HCT116 (cell line): Measurements from ENCODE around the gene ZNF416. TPM values are rescaled to one million over a fixed set of nuclear protein-coding genes. Genes with fewer than 3 reads are reported as not detected.

Source experiments
- ATAC-seq: fragments of 200-7000 bp; cut with Tn5 transposase; 2 replicates; pipeline ENCODE4 v1.9.1; 2020; ENCODE audit warnings: mild to moderate bottlenecking, moderate library complexity
- BruUV-seq: library from RNA; stranded (reverse); fragments of 400-500 nt; replicated peaks from 2 replicates; lab custom pipeline; 2021; lab: Mats Ljungman, UMichigan
- CTCF ChIA-PET: fragments of 300-600 bp; sonication (Branson Sonifier 250); formaldehyde crosslinking; loops from one replicate; lab custom pipeline; 2021; ENCODE audit warnings: antibody characterized with exemption; lab: Charles Lee
- POLR2A ChIA-PET: fragments of 300-600, 350-600 bp; sonication (Branson Sonifier 250); formaldehyde crosslinking; loops from one replicate; lab custom pipeline; 2021; ENCODE audit warnings: antibody characterized with exemption; lab: Charles Lee
- RAD21 ChIA-PET, 2 experiments: fragments of 300-600 bp; sonication (Branson Sonifier 250); formaldehyde crosslinking; loops; one replicate each; lab custom pipeline; 2023; ENCODE audit warnings: low total read pairs in 2 of 2; ENCODE audit not compliant: uncharacterized antibody in 2 of 2, unreplicated experiment in 2 of 2, low non-redundant PET in 1 of 2; lab: Charles Lee
- DNase-seq: peaks from one replicate; pipeline ENCODE4 v3.0.0-alpha.2; 2010; ENCODE audit warnings: low read depth, low spot score
- H2AFZ ChIP-seq: fragments of 200-600 bp; shearing (Covaris generic), sonication (generic); 2 replicates; pipeline ENCODE4 v1.6.1; 2017; ENCODE audit warnings: low read depth, mixed run types, mixed read lengths, antibody characterized with exemption, low read length; ENCODE audit not compliant: poor library complexity, severe bottlenecking
- H3K27ac ChIP-seq: 2 replicates; pipeline ENCODE4 v1.5.1; 2012; ENCODE audit warnings: low read depth, low read length
- H3K27me3 ChIP-seq: fragments of 200-600 bp; sonication (generic); 2 replicates; pipeline ENCODE4 v1.6.1; 2016; ENCODE audit warnings: mixed run types, low read length, mixed read lengths; ENCODE audit not compliant: insufficient read depth
- H3K36me3 ChIP-seq, 2 experiments: fragments of 200-500 bp in 1 of 2; fragments of 200-600 bp in 1 of 2; sonication (Bioruptor generic) in 1 of 2; sonication (generic) in 1 of 2; 2 replicates each; pipeline versions ENCODE4 v1.5.1 to v1.6.1; 2014 to 2016; ENCODE audit warnings: low read length in 2 of 2, inconsistent platforms in 1 of 2, mixed read lengths in 1 of 2, mixed run types in 1 of 2; ENCODE audit not compliant: insufficient read depth in 2 of 2, control insufficient read depth in 1 of 2
- H3K4me1 ChIP-seq, 2 experiments: fragments of 200-600 bp in 1 of 2; sonication (generic) in 1 of 2; 2 replicates each; pipeline versions ENCODE4 v1.5.1 to v1.6.1; 2012 to 2017; ENCODE audit warnings: low read length in 2 of 2, inconsistent platforms in 1 of 2, mild to moderate bottlenecking in 1 of 2, mixed read lengths in 1 of 2, mixed run types in 1 of 2, moderate library complexity in 1 of 2; ENCODE audit not compliant: insufficient read depth in 2 of 2, control insufficient read depth in 1 of 2
- H3K4me2 ChIP-seq: fragments of 200-600 bp; sonication (generic); 2 replicates; pipeline ENCODE4 v1.6.1; 2017; ENCODE audit warnings: mixed run types, low read length, mixed read lengths
- H3K4me3 ChIP-seq, 2 experiments: fragments of 200-600 bp in 1 of 2; sonication (generic) in 1 of 2; replicated peaks in 1 of 2; 2 replicates each; pipeline ENCODE4 v1.5.1; 2011 to 2016; ENCODE audit warnings: low read length in 2 of 2, control low read depth in 1 of 2, low read depth in 1 of 2, mild to moderate bottlenecking in 1 of 2, mixed read lengths in 1 of 2, mixed run types in 1 of 2
- H3K79me2 ChIP-seq: fragments of 200-600 bp; sonication (generic); 2 replicates; pipeline ENCODE4 v1.6.1; 2017; ENCODE audit warnings: mild to moderate bottlenecking, mixed run types, low read length, moderate library complexity, mixed read lengths; ENCODE audit not compliant: insufficient read depth
- H3K9ac ChIP-seq: fragments of 200-600 bp; sonication (generic); 2 replicates; pipeline ENCODE4 v1.6.1; 2016; ENCODE audit warnings: low read length, mixed read lengths
- H3K9me2 ChIP-seq: fragments of 200-600 bp; sonication (generic), shearing (Covaris generic); 2 replicates; pipeline ENCODE4 v1.6.1; 2017; ENCODE audit warnings: mixed run types, mild to moderate bottlenecking, moderate library complexity; ENCODE audit not compliant: insufficient read depth
- H3K9me3 ChIP-seq, 2 experiments: fragments of 200-500 bp in 1 of 2; fragments of 200-600 bp in 1 of 2; sonication (Bioruptor generic) in 1 of 2; sonication (generic) in 1 of 2; 2 replicates each; pipeline ENCODE4 v1.6.1; 2014 to 2017; ENCODE audit warnings: low read length in 2 of 2, mixed read lengths in 2 of 2, inconsistent platforms in 1 of 2, low read depth in 1 of 2, mild to moderate bottlenecking in 1 of 2, mixed run types in 1 of 2, moderate library complexity in 1 of 2; ENCODE audit not compliant: control insufficient read depth in 1 of 2, insufficient read depth in 1 of 2
- H4K20me1 ChIP-seq: fragments of 200-600 bp; sonication (generic), shearing (Covaris generic); 2 replicates; pipeline ENCODE4 v1.6.1; 2017; ENCODE audit warnings: mixed run types, mild to moderate bottlenecking, moderate library complexity; ENCODE audit not compliant: insufficient read depth
- CEBPB ChIP-seq: IDR thresholded peaks from 2 replicates; pipeline ENCODE4 v1.6.1; 2012; ENCODE audit warnings: low read depth
- JUND ChIP-seq: IDR thresholded peaks from 2 replicates; pipeline ENCODE4 v1.6.1; 2012
- MAX ChIP-seq: IDR thresholded peaks from 2 replicates; pipeline ENCODE4 v1.6.1; 2012
- REST ChIP-seq: IDR thresholded peaks from 2 replicates; pipeline ENCODE4 v1.6.1; 2012; ENCODE audit warnings: low read depth
- SIN3A ChIP-seq: IDR thresholded peaks from 2 replicates; pipeline ENCODE4 v1.6.1; 2012; ENCODE audit warnings: low read depth
- SRF ChIP-seq: IDR thresholded peaks from 2 replicates; pipeline ENCODE4 v1.6.1; 2012; ENCODE audit warnings: low read depth
- YY1 ChIP-seq: IDR thresholded peaks from 2 replicates; pipeline ENCODE4 v1.6.1; 2011; ENCODE audit warnings: low read length, low read depth, moderate library complexity, mild to moderate bottlenecking; ENCODE audit not compliant: insufficient replicate concordance; ENCODE audit errors: extremely low read depth
- ZNF274 ChIP-seq: fragments of 200-500 bp; sonication (Bioruptor generic); IDR thresholded peaks from 2 replicates; pipeline ENCODE4 v1.6.1; 2014; ENCODE audit warnings: mild to moderate bottlenecking, low read depth, low read length, inconsistent platforms
- intact Hi-C: fragments of 100-400 bp; cut with micrococcal nuclease; formaldehyde crosslinking; loops from 2 replicates; pipeline ENCODE4 v1.10.0; 2022
- total RNA-seq: library from RNA; stranded (reverse); gene quantifications from one replicate; pipeline ENCODE4 v1.2.1, GENCODE V29; 2021; ENCODE audit not compliant: unreplicated experiment

The ZNF416 gene
- total RNA-seq, 1 experiment from 2014 or later, result 4.0 TPM

GRCh38 chr19:57546513-57546912 is 32.2 kb downstream of the ZNF416 start:
- H3K79me2 ChIP-seq, result no peaks in the 10 kb centered on the region
- peaks cover 15 to 17% of the 10 kb centered on the region in 2 experiments; a peak in 2 of 4 replicates for H3K9me3 ChIP-seq
- no peaks in the 10 kb centered on the region for H3K27me3 ChIP-seq
- no peak overlapping the region for H3K9ac ChIP-seq
- no peak for TF ChIP-seq REST
- TF ChIP-seq SRF, result no peak
- peak; percentile 43 for TF ChIP-seq ZNF274
- TF ChIP-seq YY1, result no peak
- no peak for TF ChIP-seq SIN3A
- TF ChIP-seq CEBPB, result no peak
- TF ChIP-seq MAX, result no peak
- TF ChIP-seq JUND, result no peak
- intact Hi-C loops, result no loop called here
- no peaks in the 10 kb centered on the region for H3K9me2 ChIP-seq
- no peak overlapping the region for H3K4me2 ChIP-seq
- POLR2A ChIA-PET, result no interaction called here
- H3K4me3 ChIP-seq, result no peak overlapping the region
- no peaks in the 10 kb centered on the region for H3K4me1 ChIP-seq
- no peak overlapping the region for H2AFZ ChIP-seq
- no peak overlapping the region for H3K27ac ChIP-seq
- ATAC-seq (no peak), DNase-seq (no peak)
- H4K20me1 ChIP-seq, result no peaks in the 10 kb centered on the region
- BruUV-seq, result no TSS peak
- H3K36me3 ChIP-seq, result no peaks in the 10 kb centered on the region
- RAD21 ChIA-PET, result no interaction called here
- CTCF ChIA-PET, result no interaction called here
